Uterus (tissue), 4 donors: ENCODE results near the gene LINS1. TPM values are rescaled to one million over a fixed set of nuclear protein-coding genes. Genes with fewer than 3 reads are reported as not detected.

Source experiments
- DNase-seq, 2 donors: peaks; one replicate each; pipeline ENCODE4 v3.0.0-alpha.2; 2019 to 2020
- H3K27ac ChIP-seq, 2 donors: fragments of 200-600 bp; sonication (generic); 1 replicate in 1 of 2; 2 replicates in 1 of 2; pipeline ENCODE4 v1.5.1; 2016 to 2018
- H3K27me3 ChIP-seq, 2 donors: fragments of 200-600 bp; sonication (generic); one replicate each; pipeline ENCODE4 v1.5.1; 2018 to 2019; ENCODE audit warnings: control low read depth in 1 of 2
- H3K36me3 ChIP-seq, 2 donors: fragments of 200-600 bp; sonication (generic); one replicate each; pipeline ENCODE4 v1.5.1; 2019; ENCODE audit warnings: control low read depth in 1 of 2
- H3K4me1 ChIP-seq, 2 donors: fragments of 200-600 bp; sonication (generic); one replicate each; pipeline ENCODE4 v1.5.1; 2018 to 2019; ENCODE audit warnings: control low read depth in 1 of 2
- H3K4me3 ChIP-seq, 2 donors: fragments of 200-600 bp; sonication (generic); 1 replicate in 1 of 2; 2 replicates in 1 of 2; pipeline ENCODE4 v1.5.1; 2018 to 2019; ENCODE audit warnings: mild to moderate bottlenecking in 1 of 2
- H3K9me3 ChIP-seq, 2 donors: fragments of 200-600 bp; sonication (generic); one replicate each; pipeline ENCODE4 v1.5.1; 2019; ENCODE audit warnings: control low read depth in 1 of 2
- CTCF ChIP-seq, 4 experiments: fragments of 200-600 bp in 2 of 4; fragments of 450-650 bp in 2 of 4; sonication (generic) in 2 of 4; IDR thresholded peaks; one replicate each; pipeline ENCODE4 v1.5.1; 2016 to 2019; ENCODE audit warnings: antibody characterized with exemption in 4 of 4, mild to moderate bottlenecking in 2 of 4, moderate library complexity in 1 of 4
- POLR2A ChIP-seq, 2 donors: fragments of 450-650 bp; IDR thresholded peaks; one replicate each; pipeline ENCODE4 v1.6.1; 2016; ENCODE audit warnings: antibody characterized with exemption in 2 of 2, mild to moderate bottlenecking in 1 of 2, moderate library complexity in 1 of 2
- intact Hi-C: fragments of 100-400 bp; cut with DNase I; formaldehyde crosslinking; loops from one replicate; pipeline ENCODE4 v1.15.1; 2023; ENCODE audit warnings: low total_unique reads
- total RNA-seq, 4 donors: library from RNA; depleted of rRNA in 3 of 4; stranded (reverse); fragments of >200 nt in 3 of 4; gene quantifications; one replicate each; pipeline versions ENCODE4 v1.1.0 to v1.2.4, GENCODE V29; 2014 to 2023
- donor health status: DM: yes; HTN: yes; CAD: no.

LINS1 gene
- total RNA-seq, 4 donors from 2014 or later, result 17.4 to 108 (median 52.8) TPM

GRCh38 chr15:100642950-100643338, 41.0 kb upstream of the LINS1 start:
- Histone ChIP-seq H3K4me3 (no peak overlapping the region), H3K36me3 (no peaks in the 10 kb centered on the region), H3K27ac (no peak overlapping the region), H3K9me3 (no peaks in the 10 kb centered on the region), H3K27me3 (no peaks in the 10 kb centered on the region), H3K4me1 (no peaks in the 10 kb centered on the region)
- no peak for DNase-seq
- TF ChIP-seq CTCF (IDR thresholded peaks at IDR 0.05), result no peak
- no peak for TF ChIP-seq POLR2A (IDR thresholded peaks at IDR 0.05)
- intact Hi-C loops, result no loop called here

- Histone ChIP-seq H3K4me3 (no peak overlapping the region), H3K27ac (no peak overlapping the region), H3K9me3 (no peaks in the 10 kb centered on the region), H3K4me1 (no peaks in the 10 kb centered on the region), H3K36me3 (no peaks in the 10 kb centered on the region), H3K27me3 (no peaks in the 10 kb centered on the region)
- DNase-seq, result no peak
- intact Hi-C loops, result no loop called here
- TF ChIP-seq CTCF (IDR thresholded peaks at IDR 0.05) (no peak), POLR2A (IDR thresholded peaks at IDR 0.05) (no peak)
Measured at GRCh38 chr15:100642213-100642949, 40.4 kb upstream of the LINS1 start.

- TF ChIP-seq CTCF (IDR thresholded peaks at IDR 0.05) (no peak), POLR2A (IDR thresholded peaks at IDR 0.05) (no peak)
- no peaks in the 10 kb centered on the region for H3K4me1 ChIP-seq
- no peak for DNase-seq
- no peak overlapping the region for H3K4me3 ChIP-seq
- H3K27ac ChIP-seq, result no peak overlapping the region
- H3K36me3 ChIP-seq, result no peaks in the 10 kb centered on the region
- H3K27me3 ChIP-seq, result no peaks in the 10 kb centered on the region
- no peaks in the 10 kb centered on the region for H3K9me3 ChIP-seq
- intact Hi-C loops, result no loop called here
Measured at GRCh38 chr15:100638177-100638730, 36.3 kb upstream of the LINS1 start.

- TF ChIP-seq POLR2A (IDR thresholded peaks at IDR 0.05) (no peak), CTCF (IDR thresholded peaks at IDR 0.05) (no peak)
- no peak for DNase-seq
- H3K9me3 ChIP-seq, result no peaks in the 10 kb centered on the region
- no peaks in the 10 kb centered on the region for H3K36me3 ChIP-seq
- no peak overlapping the region for H3K4me3 ChIP-seq
- intact Hi-C loops, result no loop called here
- H3K27me3 ChIP-seq, result no peaks in the 10 kb centered on the region
- H3K27ac ChIP-seq, result no peak overlapping the region
- no peaks in the 10 kb centered on the region for H3K4me1 ChIP-seq
Measured at GRCh38 chr15:100635406-100636071, 33.6 kb upstream of the LINS1 start.

DNA sequence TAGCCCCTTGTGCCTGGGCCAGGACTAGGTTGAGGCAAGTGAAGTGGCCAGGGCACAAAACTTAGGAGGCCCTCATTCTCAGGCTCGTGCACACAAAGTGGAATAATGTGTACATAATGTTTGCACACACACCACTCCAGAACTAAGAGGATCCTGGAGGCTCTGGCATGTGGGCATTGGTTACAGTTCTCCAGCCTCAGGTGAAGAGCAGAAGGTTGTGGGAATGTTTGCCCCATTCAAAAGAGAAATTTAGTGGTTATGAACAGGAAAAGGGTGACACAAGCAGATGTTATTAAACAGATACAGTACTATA, 31.7 kb upstream of the LINS1 start:
- no peak overlapping the region for H3K4me3 ChIP-seq
- no peaks in the 10 kb centered on the region for H3K9me3 ChIP-seq
- no peak overlapping the region for H3K27ac ChIP-seq
- no peaks in the 10 kb centered on the region for H3K4me1 ChIP-seq
- H3K36me3 ChIP-seq, result no peaks in the 10 kb centered on the region
- no peak for DNase-seq
- intact Hi-C loops, result no loop called here
- no peaks in the 10 kb centered on the region for H3K27me3 ChIP-seq
- TF ChIP-seq POLR2A (IDR thresholded peaks at IDR 0.05), result no peak
- no peak for TF ChIP-seq CTCF (IDR thresholded peaks at IDR 0.05)
